Posterior cingulate gyrus (tissue), 11 donors: ENCODE data around the gene FUT7.
A peak's percentile ranks its signal among the peaks of the same experiment; 100 is the strongest.

Experiments used
- DNase-seq, 10 donors: peaks; one replicate each; pipeline versions ENCODE4 v3.0.0 to v3.0.0-alpha.2; 2020 to 2021; ENCODE audit warnings: mixed read lengths in 3 of 10
- intact Hi-C: fragments of 100-400 bp; cut with DNase I; formaldehyde crosslinking; loops from one replicate; pipeline ENCODE4 v1.15.1; 2023

Gene FUT7

GRCh38 chr9:137021979-137022661 lies 9.8 kb downstream of the FUT7 start:
- intact Hi-C loops = no loop called here
- peak; percentile 76 to 99 (median 88) for DNase-seq

GRCh38 chr9:137021568-137021978 lies 10.3 kb downstream of the FUT7 start:
- intact Hi-C loops = no loop called here
- no peak for DNase-seq

GRCh38 chr9:137020771-137021567 lies 10.9 kb downstream of the FUT7 start:
- intact Hi-C loops = no loop called here
- peak in 1 of 10 donors; percentile 55 for DNase-seq

GRCh38 chr9:137019891-137020683 lies 11.8 kb downstream of the FUT7 start:
- no peak for DNase-seq
- intact Hi-C loops = no loop called here

GRCh38 chr9:137018761-137019559 lies 12.9 kb downstream of the FUT7 start:
- intact Hi-C loops = no loop called here
- DNase-seq = no peak

- intact Hi-C loops = no loop called here
- DNase-seq = no peak
These were observed 13.9 kb downstream of the FUT7 start for GRCh38 chr9:137017791-137018497.

- intact Hi-C loops = no loop called here
- DNase-seq = no peak
These were observed 14.8 kb downstream of the FUT7 start for GRCh38 chr9:137017071-137017470.

GRCh38 chr9:137016436-137016835 lies 15.5 kb downstream of the FUT7 start:
- intact Hi-C loops = no loop called here
- DNase-seq = no peak

GRCh38 chr9:137015976-137016375 lies 15.9 kb downstream of the FUT7 start:
- intact Hi-C loops = no loop called here
- no peak for DNase-seq

- intact Hi-C loops = no loop called here
- no peak for DNase-seq
These were observed 16.4 kb downstream of the FUT7 start for GRCh38 chr9:137015540-137015930.

- intact Hi-C loops = no loop called here
- no peak for DNase-seq
These were observed 16.9 kb downstream of the FUT7 start for GRCh38 chr9:137014776-137015539.

- DNase-seq = no peak
- intact Hi-C loops = no loop called here
These were observed 17.7 kb downstream of the FUT7 start for GRCh38 chr9:137014166-137014565.

- DNase-seq = no peak
- intact Hi-C loops = no loop called here
These were observed 18.3 kb downstream of the FUT7 start for GRCh38 chr9:137013571-137013940.

GRCh38 chr9:137012694-137013570 lies 19.0 kb downstream of the FUT7 start:
- intact Hi-C loops = no loop called here
- DNase-seq = no peak

- intact Hi-C loops = no loop called here
- no peak for DNase-seq
These were observed 19.8 kb downstream of the FUT7 start for GRCh38 chr9:137011907-137012675.

- DNase-seq = no peak
- intact Hi-C loops = no loop called here
These were observed 20.7 kb downstream of the FUT7 start for GRCh38 chr9:137011156-137011555.

- DNase-seq = no peak
- intact Hi-C loops = no loop called here
These were observed 21.8 kb downstream of the FUT7 start for GRCh38 chr9:137009938-137010732.
